Coronary artery (tissue), 2 donors: ENCODE measurements around the gene ISCU.

Source experiments
- DNase-seq: peaks from one replicate; pipeline ENCODE4 v3.0.0-alpha.2; 2017; ENCODE audit warnings: low spot score
- H3K27ac ChIP-seq, 2 donors: fragments of 200-600 bp; sonication (generic); one replicate each; pipeline ENCODE4 v1.5.1; 2016 to 2019
- H3K4me3 ChIP-seq: fragments of 200-600 bp; sonication (generic); 2 replicates; pipeline ENCODE4 v1.5.1; 2016; ENCODE audit warnings: mild to moderate bottlenecking, moderate library complexity
- TF ChIP-seq, protein P1 (sequence below): fragments of 200-600 bp; sonication (generic); IDR thresholded peaks from one replicate; pipeline ENCODE4 v1.5.1; 2019; ENCODE audit warnings: antibody characterized with exemption

The ISCU gene

DNA sequence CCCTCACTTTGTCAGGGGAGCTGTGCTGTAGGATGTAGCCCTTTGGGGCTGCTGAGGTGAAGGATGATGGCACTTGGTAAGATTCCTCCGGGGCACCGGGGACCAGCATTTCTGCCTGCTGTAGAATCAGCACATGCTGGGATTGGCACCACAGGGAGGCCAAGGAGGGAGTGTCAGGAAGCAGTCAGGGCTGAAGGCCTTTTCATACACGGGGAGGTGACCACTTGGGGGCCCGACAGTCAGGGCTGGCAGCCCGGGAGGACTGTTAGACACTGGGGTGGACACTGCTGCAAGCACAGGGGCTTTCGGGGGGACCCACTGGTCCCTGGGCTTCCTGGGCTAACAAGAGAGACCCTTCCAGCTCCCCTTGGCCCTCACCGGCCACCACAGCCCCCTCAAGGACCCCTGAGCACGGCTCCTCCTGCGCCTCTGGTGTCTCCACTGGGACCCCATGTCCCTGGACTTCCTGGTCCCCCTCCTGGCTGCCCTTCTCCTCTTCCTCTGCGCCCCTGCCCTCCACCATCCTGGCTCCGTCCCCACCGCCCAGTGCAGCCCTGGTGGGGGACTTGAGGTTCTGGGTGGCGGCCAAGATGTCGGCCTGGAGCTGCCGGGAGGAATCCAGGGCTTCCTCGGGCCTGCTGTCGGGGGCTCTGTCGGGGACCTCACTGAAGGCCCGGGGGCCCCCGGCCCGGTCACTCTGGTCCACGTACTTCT lies 29.0 kb downstream of the ISCU start:
- Histone ChIP-seq H3K27ac (no peak overlapping the region), H3K4me3 (no peak overlapping the region)
- no peak for DNase-seq
- TF ChIP-seq, protein P1, sequence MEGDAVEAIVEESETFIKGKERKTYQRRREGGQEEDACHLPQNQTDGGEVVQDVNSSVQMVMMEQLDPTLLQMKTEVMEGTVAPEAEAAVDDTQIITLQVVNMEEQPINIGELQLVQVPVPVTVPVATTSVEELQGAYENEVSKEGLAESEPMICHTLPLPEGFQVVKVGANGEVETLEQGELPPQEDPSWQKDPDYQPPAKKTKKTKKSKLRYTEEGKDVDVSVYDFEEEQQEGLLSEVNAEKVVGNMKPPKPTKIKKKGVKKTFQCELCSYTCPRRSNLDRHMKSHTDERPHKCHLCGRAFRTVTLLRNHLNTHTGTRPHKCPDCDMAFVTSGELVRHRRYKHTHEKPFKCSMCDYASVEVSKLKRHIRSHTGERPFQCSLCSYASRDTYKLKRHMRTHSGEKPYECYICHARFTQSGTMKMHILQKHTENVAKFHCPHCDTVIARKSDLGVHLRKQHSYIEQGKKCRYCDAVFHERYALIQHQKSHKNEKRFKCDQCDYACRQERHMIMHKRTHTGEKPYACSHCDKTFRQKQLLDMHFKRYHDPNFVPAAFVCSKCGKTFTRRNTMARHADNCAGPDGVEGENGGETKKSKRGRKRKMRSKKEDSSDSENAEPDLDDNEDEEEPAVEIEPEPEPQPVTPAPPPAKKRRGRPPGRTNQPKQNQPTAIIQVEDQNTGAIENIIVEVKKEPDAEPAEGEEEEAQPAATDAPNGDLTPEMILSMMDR = no peak

DNA sequence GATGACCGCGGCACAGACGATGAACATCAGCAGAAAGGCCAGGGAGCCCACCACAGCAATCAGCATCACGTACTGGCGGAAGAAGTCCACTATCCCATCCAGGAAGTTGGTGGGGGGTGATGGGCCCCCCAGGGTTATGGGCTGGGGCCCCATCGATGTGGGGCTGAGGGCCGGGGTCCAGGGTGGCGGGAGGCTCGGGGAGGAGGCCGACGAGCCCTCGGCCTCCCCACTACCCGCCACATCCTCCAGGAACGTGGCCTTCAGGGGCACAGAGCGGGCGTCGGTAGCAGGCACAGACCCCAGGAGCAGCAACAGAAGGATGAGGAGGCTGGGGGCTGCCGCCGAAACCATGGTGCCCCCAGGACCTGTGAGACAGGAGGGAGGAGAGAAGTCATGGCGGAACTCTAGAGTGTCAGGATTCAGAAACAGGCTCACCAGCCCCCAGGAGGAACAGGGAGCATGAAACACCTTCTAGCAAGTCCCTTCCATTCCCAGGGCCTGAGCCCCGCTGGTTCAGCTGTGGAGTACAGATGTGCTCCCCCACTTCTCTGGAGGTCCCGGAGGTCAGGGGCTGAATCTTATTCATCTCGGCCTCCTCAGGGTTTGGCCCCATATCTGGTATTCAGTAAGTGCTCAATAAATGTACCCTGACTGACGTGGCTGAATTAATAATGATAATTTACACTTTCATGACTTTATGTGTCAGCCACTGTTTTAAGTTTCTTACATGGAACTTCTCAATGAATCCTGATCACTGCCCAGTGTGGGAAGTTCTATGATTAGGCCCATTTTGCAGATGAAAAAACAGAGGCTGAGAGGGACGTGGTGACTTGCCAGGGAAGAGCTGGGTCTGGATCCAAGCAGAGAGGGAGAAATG lies 29.9 kb downstream of the ISCU start:
- Histone ChIP-seq H3K4me3 (no peak overlapping the region), H3K27ac (no peak overlapping the region)
- TF ChIP-seq, protein P1 = no peak
- no peak for DNase-seq

DNA sequence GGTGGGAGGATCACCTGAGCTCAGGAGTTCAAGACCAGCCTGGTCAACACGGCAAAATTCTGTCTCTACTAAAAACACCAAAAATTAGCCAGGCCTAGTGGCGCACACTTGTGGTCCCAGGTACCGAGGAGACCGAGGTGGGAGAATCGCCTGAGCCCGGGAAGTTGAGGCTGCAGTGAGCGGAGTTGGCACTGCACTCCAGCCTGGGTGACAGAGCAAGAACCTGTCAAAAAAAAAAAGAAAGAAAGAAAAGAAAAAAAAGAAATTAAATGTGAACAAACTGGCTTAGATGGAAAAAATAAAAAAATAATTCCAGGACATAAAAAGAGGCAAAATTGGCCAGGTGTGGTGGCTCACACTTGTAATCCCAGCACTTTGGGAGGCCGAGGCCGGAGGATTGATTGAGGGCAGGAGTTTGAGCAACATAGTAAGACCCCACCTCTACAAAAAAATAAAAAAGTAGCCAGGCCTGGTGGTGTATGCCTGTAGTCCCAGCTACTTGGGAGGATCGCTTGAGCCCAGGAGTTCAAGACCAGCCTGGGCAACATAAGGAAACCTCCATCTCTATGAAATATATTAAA lies 32.0 kb downstream of the ISCU start:
- no peak for DNase-seq
- H3K4me3 ChIP-seq = no peak overlapping the region
- no peak overlapping the region for H3K27ac ChIP-seq
- TF ChIP-seq, protein P1 = no peak

DNA sequence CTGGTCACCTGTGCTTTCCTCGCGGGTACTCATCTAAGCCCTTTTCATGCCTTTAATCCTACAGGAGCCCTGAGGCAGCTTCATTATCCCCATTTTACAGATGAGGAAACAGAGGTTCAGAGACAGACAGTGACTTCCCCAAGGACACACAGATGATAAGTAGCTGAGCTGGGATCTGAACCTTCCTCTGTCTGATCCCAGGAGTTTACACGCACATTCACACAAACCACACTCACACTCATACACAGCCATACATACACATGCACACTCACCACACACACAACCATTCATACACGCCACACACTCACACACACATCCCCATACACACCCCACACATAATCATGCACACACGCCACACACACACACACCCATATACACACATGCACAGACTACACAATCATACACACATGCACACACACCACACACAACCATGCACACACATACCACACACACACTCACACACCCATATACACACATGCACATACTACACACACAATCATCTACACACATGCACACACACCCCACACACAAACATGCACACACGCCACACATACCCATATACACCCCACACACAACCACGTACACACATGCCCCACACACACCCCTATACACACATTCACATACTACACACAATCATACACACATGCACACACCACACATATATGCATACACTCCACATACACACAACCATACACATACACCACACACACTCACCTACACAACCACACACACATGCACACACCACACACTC lies 32.7 kb downstream of the ISCU start:
- Histone ChIP-seq H3K27ac (no peak overlapping the region), H3K4me3 (no peak overlapping the region)
- DNase-seq = no peak
- TF ChIP-seq, protein P1 = no peak

DNA sequence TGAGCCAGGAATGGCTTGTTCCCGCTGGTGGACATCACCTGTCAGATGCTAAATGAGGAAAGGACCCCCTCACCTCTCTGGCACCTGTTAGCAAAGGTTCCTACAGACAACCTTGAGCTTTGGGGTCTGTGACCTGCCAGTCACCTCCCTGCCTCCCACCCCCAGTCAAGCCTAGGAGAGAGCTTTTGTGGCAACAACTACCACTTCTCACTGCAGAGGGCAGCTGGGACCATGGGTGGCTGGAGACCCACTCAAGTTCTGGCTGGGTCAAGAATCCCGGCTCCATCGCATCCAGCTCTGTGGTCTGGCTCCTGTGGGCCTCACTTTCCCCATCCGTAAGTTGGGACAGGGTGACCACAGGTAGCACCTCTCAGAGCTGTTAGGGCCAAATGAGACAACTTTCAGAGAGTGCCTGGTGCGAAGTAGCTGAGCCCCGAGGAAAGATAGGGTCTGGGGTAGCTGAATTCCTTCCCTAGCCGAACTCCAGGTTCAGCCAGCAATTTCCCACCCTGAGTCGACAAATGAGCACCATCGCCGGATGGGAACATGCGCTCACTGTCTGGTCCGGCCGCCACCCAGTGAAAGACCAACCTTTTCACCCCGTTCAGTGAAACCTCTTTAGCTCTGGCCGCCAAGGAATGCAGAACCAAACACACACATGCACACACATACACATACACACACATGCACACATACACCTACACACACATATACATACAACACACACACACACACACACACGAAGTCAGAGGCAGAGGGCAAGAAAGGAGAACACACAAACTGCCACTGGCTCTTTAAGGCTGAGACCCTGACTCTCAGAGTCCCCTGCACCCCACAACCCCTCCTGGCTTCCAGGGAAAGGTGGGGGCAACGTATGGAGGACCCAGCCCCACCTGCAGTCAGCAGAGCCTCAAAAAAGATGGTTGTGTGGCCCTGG lies 33.6 kb downstream of the ISCU start:
- no peak for DNase-seq
- no peak overlapping the region for H3K27ac ChIP-seq
- no peak overlapping the region for H3K4me3 ChIP-seq
- TF ChIP-seq, protein P1 = no peak
